Measurements from ENCODE around the gene SHISA6.

- TF ChIP-seq CTCF (IDR thresholded peaks at IDR 0.05; ENCODE audit: insufficient read depth, low read length, poor library complexity, severe bottlenecking) (no peak), EZH2phosphoT487 (conservative IDR thresholded peaks at IDR 0.05; ENCODE audit: low read length) (no peak)
These were observed 304.0 kb downstream of the SHISA6 start for GRCh38 chr17:11545002-11545401.

Data from SU-DHL-6 (cell line).